ENCODE measurements around the gene XPO1.

Gene XPO1

DNA sequence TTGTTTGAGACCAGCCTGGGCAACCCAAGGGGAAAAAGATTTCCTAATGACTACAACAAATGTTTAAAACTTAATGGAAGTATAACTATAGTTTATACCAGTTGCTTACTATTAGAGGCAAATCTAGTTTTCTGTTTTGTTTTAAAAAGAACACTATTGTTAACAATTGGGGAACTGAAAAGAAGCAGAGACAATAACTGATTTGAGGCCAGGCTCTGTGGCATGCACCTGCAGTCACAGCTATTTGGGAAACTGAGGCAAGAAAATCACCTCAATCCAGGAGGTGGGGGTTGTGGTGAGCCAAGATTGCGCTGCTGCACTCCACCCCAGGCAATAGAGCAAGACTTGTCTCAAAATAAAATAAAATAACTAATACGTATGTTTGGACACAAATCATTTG, 39.1 kb downstream of the XPO1 start:
- TF ChIP-seq GATA2 (IDR thresholded peaks at IDR 0.05; ENCODE audit: low read depth, low read length) (no peak), GATA3 (IDR thresholded peaks at IDR 0.05; ENCODE audit: low read depth, low read length) (no peak)

DNA sequence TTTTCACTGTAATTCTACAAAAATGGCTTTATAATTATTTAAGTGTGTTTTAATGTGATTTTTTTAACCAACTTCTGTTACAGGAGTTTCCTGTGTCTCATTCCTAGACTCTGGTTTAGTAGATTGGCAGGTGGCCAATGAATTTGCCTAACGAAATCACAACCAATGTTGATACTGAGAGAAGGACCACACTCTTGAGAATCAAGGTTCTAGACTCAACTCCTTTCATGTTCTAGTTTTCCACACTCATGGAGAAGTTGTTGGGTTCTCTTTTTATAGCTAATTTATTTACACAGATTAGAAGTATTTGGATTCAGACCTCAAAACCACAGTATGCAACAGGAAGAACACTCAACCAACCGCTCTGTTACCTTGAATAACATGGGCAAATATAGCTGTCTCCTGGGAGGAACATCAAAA, 44.6 kb downstream of the XPO1 start:
- no peak for TF ChIP-seq GATA3 (IDR thresholded peaks at IDR 0.05; ENCODE audit: low read depth, low read length)
- TF ChIP-seq GATA2 (IDR thresholded peaks at IDR 0.05; ENCODE audit: low read depth, low read length): no peak

DNA sequence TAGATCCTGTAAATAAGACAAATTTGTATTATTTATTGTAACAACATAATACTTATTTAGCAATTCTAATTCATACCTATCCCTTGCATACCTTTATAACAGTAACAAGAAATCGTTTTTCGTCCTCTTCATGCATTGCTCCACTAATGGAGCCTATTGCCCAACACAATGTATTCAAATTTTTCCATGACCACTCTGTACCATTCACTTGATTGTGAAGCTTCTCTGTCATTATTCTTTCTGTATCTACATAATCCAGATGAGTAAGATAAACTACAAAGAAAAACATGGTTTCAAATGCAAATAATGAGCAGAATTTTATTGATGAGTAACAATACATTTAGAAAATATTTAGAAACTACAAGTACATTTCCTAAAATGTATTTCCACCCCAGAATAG, 45.7 kb downstream of the XPO1 start:
- no peak for TF ChIP-seq GATA3 (IDR thresholded peaks at IDR 0.05; ENCODE audit: low read depth, low read length)
- no peak for TF ChIP-seq GATA2 (IDR thresholded peaks at IDR 0.05; ENCODE audit: low read depth, low read length)

DNA sequence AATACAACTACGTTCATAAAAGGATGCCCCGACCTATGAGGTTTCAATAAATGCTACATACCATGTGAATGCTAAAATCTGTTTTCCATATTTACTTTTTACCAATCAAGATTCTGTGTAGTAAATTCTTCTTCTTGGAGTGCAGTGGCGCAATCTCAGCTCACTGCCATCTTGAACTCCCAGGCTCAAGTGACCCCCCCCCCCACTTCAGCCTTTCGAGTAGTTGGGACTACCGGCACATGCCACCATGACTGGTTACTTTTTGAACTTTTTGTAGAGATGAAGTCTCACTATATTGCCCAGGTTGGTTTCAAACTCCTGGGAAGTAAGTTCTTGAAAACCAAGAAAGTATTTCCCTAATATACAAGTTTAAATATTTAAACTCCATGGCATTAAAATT, 52.9 kb downstream of the XPO1 start:
- TF ChIP-seq GATA2 (IDR thresholded peaks at IDR 0.05; ENCODE audit: low read depth, low read length) (no peak), GATA3 (IDR thresholded peaks at IDR 0.05; ENCODE audit: low read depth, low read length) (no peak)

DNA sequence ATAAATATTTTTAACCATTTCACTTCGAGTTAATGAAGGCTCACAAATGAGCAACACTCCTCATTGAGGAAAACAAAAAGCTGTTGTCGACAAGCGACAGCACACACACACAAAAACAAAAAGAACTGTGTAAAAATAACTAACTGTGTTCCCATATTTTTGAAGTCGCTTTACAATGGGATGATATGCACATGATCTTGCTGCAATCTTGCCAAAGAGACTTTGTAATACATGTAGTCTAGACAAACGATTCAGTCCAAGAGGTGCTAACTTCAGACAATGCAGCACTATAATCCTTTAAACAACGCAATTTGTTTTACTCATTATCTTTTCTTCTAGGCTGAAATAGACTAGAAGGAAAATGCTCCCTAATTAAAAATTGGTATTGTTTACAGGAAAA, 60.1 kb downstream of the XPO1 start:
- TF ChIP-seq GATA2 (IDR thresholded peaks at IDR 0.05; ENCODE audit: low read depth, low read length): no peak
- TF ChIP-seq GATA3 (IDR thresholded peaks at IDR 0.05; ENCODE audit: low read depth, low read length): no peak

DNA sequence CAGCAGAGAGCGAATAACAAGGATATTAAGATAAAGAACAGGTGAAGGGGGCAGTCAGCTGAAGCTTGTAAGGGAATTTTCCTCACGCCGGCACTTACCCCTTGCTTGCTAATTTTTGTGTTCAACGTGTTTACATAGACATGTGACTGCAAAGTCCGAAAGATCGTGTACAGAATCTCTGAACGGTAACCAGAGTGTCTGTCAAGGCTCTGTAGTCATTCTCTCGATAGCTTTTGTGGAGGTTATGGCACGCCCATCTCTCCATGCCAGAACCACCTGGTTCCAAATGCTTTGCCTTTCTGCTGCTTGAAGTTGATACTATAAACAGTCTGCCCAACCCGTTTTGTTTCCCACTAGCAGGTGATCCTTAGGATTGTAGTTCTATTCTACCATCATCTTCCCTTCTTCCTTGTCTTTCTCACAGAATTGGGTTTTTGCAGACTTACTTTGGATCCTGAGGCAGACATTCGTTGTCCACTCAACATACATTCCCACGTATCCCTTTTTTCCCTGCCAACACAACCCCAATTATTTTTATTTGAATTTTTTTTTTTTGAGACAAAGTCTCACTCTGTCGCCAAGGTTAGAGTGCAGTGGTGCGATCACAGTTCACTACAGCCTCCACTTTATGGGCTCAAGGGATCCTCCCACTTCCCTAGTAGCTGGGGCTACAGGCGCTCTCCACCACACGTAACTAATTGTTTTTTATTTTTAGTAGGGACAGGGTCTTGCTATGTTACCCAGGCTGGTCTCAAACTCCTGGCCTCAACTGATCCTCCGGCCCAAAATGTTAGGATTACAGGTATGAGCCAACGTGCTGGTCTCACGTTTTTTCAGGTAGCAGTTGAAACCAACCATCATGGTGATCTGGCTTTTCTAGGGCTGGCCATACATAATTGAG, 66.0 kb downstream of the XPO1 start:
- no peak for TF ChIP-seq GATA2 (IDR thresholded peaks at IDR 0.05; ENCODE audit: low read depth, low read length)
- no peak for TF ChIP-seq GATA3 (IDR thresholded peaks at IDR 0.05; ENCODE audit: low read depth, low read length)

DNA sequence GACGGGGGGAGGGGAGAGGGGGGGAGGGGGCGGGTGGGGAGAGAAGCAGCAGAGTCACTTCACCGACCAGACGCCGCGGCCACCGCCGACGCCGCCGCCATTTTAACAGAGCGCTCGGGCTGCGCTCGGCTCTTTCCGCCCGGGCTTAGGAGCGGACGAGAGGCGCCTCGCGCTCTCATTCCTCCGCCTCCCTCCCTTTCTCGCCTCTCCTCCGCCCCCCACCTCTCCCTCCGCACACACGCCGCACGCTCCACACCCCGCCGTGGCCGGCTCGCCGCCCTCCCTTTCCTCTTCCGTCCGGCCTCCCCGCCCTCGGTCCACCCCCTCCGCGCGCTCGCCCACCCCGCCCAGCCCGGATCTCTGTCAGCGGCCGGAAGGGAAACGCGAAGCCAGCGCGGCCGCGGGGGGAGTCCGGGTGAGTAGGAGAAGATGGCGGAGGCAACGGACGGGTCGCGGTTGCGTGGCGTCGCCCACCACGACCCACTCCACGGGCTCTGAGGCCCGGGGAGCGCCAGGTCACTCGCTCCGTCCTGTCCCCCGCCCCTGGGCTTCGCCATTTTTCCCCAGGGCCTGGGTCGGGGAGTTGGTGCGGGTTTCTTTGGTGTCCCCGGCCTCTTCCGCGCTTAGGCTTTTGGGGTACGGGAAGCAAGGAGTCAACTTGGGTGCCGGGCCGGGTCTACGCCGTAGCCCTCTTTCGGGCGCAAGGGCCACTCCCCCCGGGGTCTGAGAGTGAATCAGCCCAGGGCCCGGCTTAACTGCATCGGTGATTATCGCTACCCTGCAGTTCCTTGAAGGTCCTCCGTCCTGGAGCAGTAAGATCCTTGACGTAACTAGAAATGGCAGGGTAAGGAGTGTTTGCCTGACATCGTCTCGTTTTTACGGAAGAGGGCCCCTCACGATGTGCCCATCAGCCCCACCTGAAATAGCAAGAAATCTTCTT, 66.9 kb downstream of the XPO1 start, which contains the start of gene USP34:
Gene USP34, minus strand, starts transcription at position 123 of the 940 bp plus-strand sequence. CDS start 395 bp downstream, outside the sequence.
- TF ChIP-seq GATA2 (IDR thresholded peaks at IDR 0.05; ENCODE audit: low read depth, low read length): no peak
- TF ChIP-seq GATA3 (IDR thresholded peaks at IDR 0.05; ENCODE audit: low read depth, low read length): no peak

DNA sequence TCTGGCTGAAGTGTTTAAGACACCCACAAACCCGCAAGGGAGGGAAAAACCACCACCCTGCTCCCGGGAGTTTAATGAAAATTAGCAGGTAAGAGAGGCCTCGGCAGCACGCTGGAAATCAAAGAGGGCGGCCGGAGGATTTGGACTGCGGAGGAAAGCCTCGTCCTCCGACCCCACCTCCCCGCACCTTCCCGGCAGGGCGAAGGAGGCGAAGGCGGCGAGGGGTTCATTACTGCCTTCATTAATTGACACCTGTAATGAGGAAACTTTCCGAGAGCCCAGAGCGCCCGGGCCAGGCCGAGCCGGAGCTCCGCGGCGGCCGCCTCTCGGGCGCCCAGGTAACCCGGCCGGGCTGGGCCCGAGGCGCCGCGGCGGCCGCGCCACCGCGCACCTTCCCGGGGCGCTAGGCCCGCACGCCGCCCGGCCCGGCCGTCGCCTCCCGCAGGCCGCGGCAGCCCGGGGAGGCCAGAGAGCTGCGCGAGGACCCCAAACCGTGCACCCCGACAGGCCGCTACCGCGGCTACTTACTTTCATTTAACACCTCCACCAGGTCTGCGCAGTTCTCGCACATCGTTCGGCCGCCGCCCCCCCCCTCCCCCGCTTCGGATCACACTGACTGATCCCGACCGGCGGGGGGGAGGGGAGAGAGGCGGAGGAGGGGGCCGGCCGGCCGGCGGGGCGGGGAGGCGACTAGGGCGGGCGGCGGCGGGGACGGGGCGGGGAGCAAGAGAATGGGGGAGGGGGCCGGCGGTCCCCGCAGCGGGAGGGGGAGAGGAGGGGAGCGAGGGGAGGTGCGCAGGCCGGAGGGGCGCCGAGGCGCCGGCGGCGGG, 67.8 kb downstream of the XPO1 start:
- TF ChIP-seq GATA3 (IDR thresholded peaks at IDR 0.05; ENCODE audit: low read depth, low read length) (no peak), GATA2 (IDR thresholded peaks at IDR 0.05; ENCODE audit: low read depth, low read length) (no peak)

DNA sequence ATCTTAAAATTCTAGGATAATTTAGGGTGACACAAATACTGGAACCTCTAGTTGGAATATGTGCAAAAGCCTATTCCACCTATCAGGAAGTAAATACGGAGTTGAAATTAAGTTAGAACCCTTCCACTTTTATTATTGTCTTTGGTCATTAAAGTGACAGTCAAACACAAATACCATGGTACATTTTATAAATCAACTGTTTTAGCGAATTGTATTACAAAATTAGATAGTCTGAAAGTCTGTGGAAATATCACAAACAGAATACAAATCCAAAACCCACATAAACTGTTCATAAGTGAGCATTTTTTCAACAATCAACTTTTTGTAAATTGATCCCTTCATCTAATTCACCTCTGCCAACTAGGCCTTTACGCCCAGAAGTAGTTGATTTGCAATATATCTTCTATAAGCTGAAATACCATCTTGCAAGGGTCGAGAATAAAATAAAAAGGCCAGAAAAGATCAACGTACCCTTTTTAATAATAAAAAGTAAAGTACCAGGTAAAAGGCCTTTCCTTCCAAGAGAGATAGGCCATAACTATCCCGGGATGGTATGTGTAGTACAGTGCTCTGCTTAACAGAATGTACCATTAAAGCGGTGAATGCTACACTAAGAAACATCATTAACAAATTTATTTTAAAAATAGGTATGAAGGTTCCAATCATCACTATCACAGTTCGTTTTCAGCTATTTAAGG, 68.6 kb downstream of the XPO1 start:
- TF ChIP-seq GATA2 (IDR thresholded peaks at IDR 0.05; ENCODE audit: low read depth, low read length): no peak
- no peak for TF ChIP-seq GATA3 (IDR thresholded peaks at IDR 0.05; ENCODE audit: low read depth, low read length)

DNA sequence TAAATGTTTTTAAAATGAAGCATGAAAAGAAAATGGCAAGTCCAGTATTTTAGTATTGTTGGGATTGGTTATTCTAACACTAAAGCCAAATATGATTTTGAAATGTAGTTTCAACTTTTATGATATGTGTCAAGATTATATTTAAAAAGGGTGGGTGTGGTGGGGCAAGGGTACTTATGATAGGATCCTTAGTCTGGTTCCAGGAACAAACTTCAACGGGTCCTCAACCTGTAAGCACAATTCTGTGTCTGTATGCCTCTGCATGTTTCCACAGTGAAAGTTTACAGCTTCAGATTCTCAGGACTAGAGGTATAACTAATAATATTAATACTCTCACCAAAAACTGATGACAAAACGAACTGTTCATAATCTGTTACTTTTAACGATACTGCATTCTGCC, 73.1 kb downstream of the XPO1 start:
- TF ChIP-seq GATA3 (IDR thresholded peaks at IDR 0.05; ENCODE audit: low read depth, low read length) (no peak), GATA2 (IDR thresholded peaks at IDR 0.05; ENCODE audit: low read depth, low read length) (no peak)

DNA sequence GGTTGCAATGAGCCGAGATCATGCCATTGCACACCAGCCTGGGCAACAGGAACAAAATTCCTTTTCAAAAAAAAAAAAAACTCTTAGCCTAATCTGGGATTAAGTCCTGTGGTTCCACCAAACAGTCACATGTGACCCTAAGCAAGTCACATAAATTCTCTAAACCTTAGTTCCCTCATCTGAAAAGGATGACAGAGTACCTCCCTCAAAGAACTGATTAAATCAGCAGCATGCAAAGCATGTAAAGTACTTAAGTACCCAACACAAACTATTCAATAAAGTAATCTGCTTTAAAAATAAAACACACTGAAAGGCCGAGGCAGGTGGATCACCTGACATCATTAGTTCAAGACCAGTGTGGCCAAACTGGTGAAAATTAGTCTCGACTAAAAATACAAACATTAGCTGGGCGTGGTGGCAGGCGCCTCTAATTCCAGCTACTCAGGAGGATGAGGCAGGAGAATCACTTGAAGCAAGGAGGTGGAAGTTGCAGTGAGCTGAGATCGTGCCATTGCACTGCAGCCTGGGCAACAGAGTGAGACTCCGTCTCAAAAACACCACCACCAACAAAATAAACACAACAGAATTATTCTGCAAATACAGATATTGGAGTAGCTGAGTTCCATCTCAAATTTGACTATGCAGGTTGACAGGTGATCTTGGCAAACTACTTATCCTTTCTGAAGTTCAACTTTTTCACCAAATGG, 74.2 kb downstream of the XPO1 start:
- TF ChIP-seq GATA2 (IDR thresholded peaks at IDR 0.05; ENCODE audit: low read depth, low read length): no peak
- no peak for TF ChIP-seq GATA3 (IDR thresholded peaks at IDR 0.05; ENCODE audit: low read depth, low read length)

DNA sequence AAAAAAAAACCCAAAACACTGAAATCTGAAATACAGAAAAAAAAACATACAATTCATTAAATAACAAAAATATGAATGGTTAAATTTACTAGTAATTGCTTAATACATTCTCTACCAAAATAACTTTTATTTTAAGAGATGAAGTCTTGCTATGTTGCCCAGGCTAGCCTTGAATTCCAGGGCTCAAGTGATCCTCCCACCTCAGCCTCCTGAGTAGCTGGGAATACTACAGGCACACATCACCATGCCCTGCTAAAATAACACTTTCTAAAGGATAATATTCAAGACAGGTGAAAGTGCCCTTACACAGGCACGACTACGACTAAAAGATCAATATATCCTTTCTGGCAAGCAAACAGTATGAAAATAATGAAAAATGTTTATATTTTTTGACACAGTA, 76.8 kb downstream of the XPO1 start:
- no peak for TF ChIP-seq GATA3 (IDR thresholded peaks at IDR 0.05; ENCODE audit: low read depth, low read length)
- TF ChIP-seq GATA2 (IDR thresholded peaks at IDR 0.05; ENCODE audit: low read depth, low read length): no peak
